ACC112 (cell line): ENCODE results near the gene ZNF304.
A peak's percentile ranks its signal among the peaks of the same experiment; 100 is the strongest.

ENCODE experiments used
- H2AFZ ChIP-seq: fragments of 200-600 bp; sonication (generic); one replicate; pipeline ENCODE4 v1.6.0; 2017; ENCODE audit warnings: antibody characterized with exemption, low read length; ENCODE audit not compliant: unreplicated experiment
- H3K27ac ChIP-seq: fragments of 200-600 bp; sonication (generic); 2 replicates; pipeline ENCODE4 v1.5.1; 2014; ENCODE audit warnings: low read depth, mild to moderate bottlenecking, antibody characterized with exemption, low read length, moderate library complexity
- H3K27me3 ChIP-seq: fragments of 200-600 bp; sonication (generic); 2 replicates; pipeline ENCODE4 v1.6.1; 2014; ENCODE audit warnings: mild to moderate bottlenecking, antibody characterized with exemption, low read length, moderate library complexity, mixed read lengths; ENCODE audit not compliant: insufficient read depth
- H3K36me3 ChIP-seq: fragments of 200-600 bp; sonication (generic); 2 replicates; pipeline ENCODE4 v1.6.1; 2016; ENCODE audit warnings: mild to moderate bottlenecking, antibody characterized with exemption, low read length, moderate library complexity, mixed read lengths; ENCODE audit not compliant: insufficient read depth
- H3K4me1 ChIP-seq: fragments of 200-600 bp; sonication (generic); one replicate; pipeline ENCODE4 v1.6.1; 2016; ENCODE audit warnings: low read length, mixed read lengths; ENCODE audit not compliant: insufficient read depth, unreplicated experiment, control insufficient read depth
- H3K4me3 ChIP-seq: fragments of 200-600 bp; sonication (generic); 2 replicates; pipeline ENCODE4 v1.5.1; 2014; ENCODE audit warnings: mild to moderate bottlenecking, low read depth, low read length
- H3K79me2 ChIP-seq: fragments of 200-600 bp; sonication (generic); one replicate; pipeline ENCODE4 v1.6.0; 2016; ENCODE audit warnings: low read length; ENCODE audit not compliant: control insufficient read depth, unreplicated experiment, insufficient read depth

ZNF304 gene

GRCh38 chr19:57321116-57321515, 30.0 kb upstream of the ZNF304 start:
- no peak overlapping the region for H2AFZ ChIP-seq
- peaks cover 6% of the 10 kb centered on the region for H3K27me3 ChIP-seq
- H3K36me3 ChIP-seq = no peaks in the 10 kb centered on the region; the same call in 1 of the 2 replicates
- H3K4me3 ChIP-seq = peak overlapping the region; percentile 94
- H3K79me2 ChIP-seq = peaks cover 24% of the 10 kb centered on the region
- H3K27ac ChIP-seq = no peak overlapping the region
- H3K4me1 ChIP-seq = peaks cover 12% of the 10 kb centered on the region

- no peak overlapping the region for H3K27ac ChIP-seq
These were observed 29.3 kb upstream of the ZNF304 start for GRCh38 chr19:57321751-57322150.

GRCh38 chr19:57324992-57325391, 26.1 kb upstream of the ZNF304 start:
- Histone ChIP-seq H3K27me3 (no peaks in the 10 kb centered on the region), H2AFZ (no peak overlapping the region), H3K27ac (no peak overlapping the region), H3K79me2 (peaks cover 24% of the 10 kb centered on the region), H3K4me1 (peaks cover 12% of the 10 kb centered on the region), H3K4me3 (no peak overlapping the region), H3K36me3 (peaks cover 13% of the 10 kb centered on the region)

More at GRCh38 chr19:57321751-57322150, 29.3 kb upstream of the ZNF304 start:
- Histone ChIP-seq H3K27me3 (no peaks in the 10 kb centered on the region; the same call in 1 of the 2 replicates), H3K36me3 (no peaks in the 10 kb centered on the region; the same call in 1 of the 2 replicates), H3K4me3 (peak overlapping the region; percentile 94), H2AFZ (no peak overlapping the region), H3K79me2 (peaks cover 24% of the 10 kb centered on the region), H3K4me1 (peaks cover 12% of the 10 kb centered on the region)

- H3K4me1 ChIP-seq = no peaks in the 10 kb centered on the region
- peaks cover 13% of the 10 kb centered on the region for H3K36me3 ChIP-seq
- peaks cover 3% of the 10 kb centered on the region for H3K79me2 ChIP-seq
- H2AFZ ChIP-seq = no peak overlapping the region
- no peaks in the 10 kb centered on the region for H3K27me3 ChIP-seq
- no peak overlapping the region for H3K4me3 ChIP-seq
- no peak overlapping the region for H3K27ac ChIP-seq
These were observed 23.1 kb upstream of the ZNF304 start for GRCh38 chr19:57327993-57328392.

GRCh38 chr19:57334191-57334590, 16.9 kb upstream of the ZNF304 start:
- H3K4me3 ChIP-seq = no peak overlapping the region
- peaks cover under 1% of the 10 kb centered on the region; the same call in 1 of the 2 replicates for H3K36me3 ChIP-seq
- H2AFZ ChIP-seq = no peak overlapping the region
- H3K4me1 ChIP-seq = no peaks in the 10 kb centered on the region
- no peak overlapping the region for H3K27ac ChIP-seq
- no peaks in the 10 kb centered on the region for H3K27me3 ChIP-seq
- H3K79me2 ChIP-seq = no peaks in the 10 kb centered on the region

GRCh38 chr19:57338877-57339276, 12.2 kb upstream of the ZNF304 start:
- Histone ChIP-seq H3K27ac (no peak overlapping the region), H2AFZ (no peak overlapping the region), H3K4me1 (no peaks in the 10 kb centered on the region), H3K4me3 (no peak overlapping the region), H3K27me3 (no peaks in the 10 kb centered on the region), H3K79me2 (no peaks in the 10 kb centered on the region), H3K36me3 (no peaks in the 10 kb centered on the region)

- no peak overlapping the region for H3K27ac ChIP-seq
- no peaks in the 10 kb centered on the region for H3K79me2 ChIP-seq
- H3K4me3 ChIP-seq = no peak overlapping the region
- H3K36me3 ChIP-seq = no peaks in the 10 kb centered on the region
- H3K27me3 ChIP-seq = no peaks in the 10 kb centered on the region
- H3K4me1 ChIP-seq = no peaks in the 10 kb centered on the region
- H2AFZ ChIP-seq = no peak overlapping the region
These were observed 8.5 kb upstream of the ZNF304 start for GRCh38 chr19:57342582-57342981.

GRCh38 chr19:57348136-57348535, 2.9 kb upstream of the ZNF304 start:
- Histone ChIP-seq H3K36me3 (no peaks in the 10 kb centered on the region), H3K27me3 (no peaks in the 10 kb centered on the region), H3K27ac (no peak overlapping the region), H2AFZ (no peak overlapping the region), H3K4me3 (no peak overlapping the region), H3K4me1 (peaks cover 6% of the 10 kb centered on the region), H3K79me2 (peaks cover 20% of the 10 kb centered on the region)

- Histone ChIP-seq H3K4me1 (peaks cover 6% of the 10 kb centered on the region), H3K36me3 (peaks cover 21% of the 10 kb centered on the region), H3K4me3 (peak overlapping the region; percentile 90), H3K79me2 (peaks cover 31% of the 10 kb centered on the region), H3K27ac (no peak overlapping the region), H3K27me3 (no peaks in the 10 kb centered on the region), H2AFZ (no peak overlapping the region)
These were observed 796 bp downstream of the ZNF304 start for GRCh38 chr19:57351867-57352266.

- H3K4me1 ChIP-seq = peaks cover 6% of the 10 kb centered on the region
- peaks cover 31% of the 10 kb centered on the region for H3K79me2 ChIP-seq
- H3K36me3 ChIP-seq = peaks cover 37% of the 10 kb centered on the region
- no peak overlapping the region for H2AFZ ChIP-seq
- H3K4me3 ChIP-seq = no peak overlapping the region
- H3K27ac ChIP-seq = no peak overlapping the region
- no peaks in the 10 kb centered on the region for H3K27me3 ChIP-seq
These were observed 4.8 kb downstream of the ZNF304 start for GRCh38 chr19:57355916-57356315.

- Histone ChIP-seq H3K27ac (no peak overlapping the region), H3K36me3 (peaks cover 37% of the 10 kb centered on the region), H3K27me3 (no peaks in the 10 kb centered on the region), H3K79me2 (peaks cover 18% of the 10 kb centered on the region), H2AFZ (no peak overlapping the region), H3K4me3 (no peak overlapping the region), H3K4me1 (peaks cover 2% of the 10 kb centered on the region)
These were observed 6.3 kb downstream of the ZNF304 start for GRCh38 chr19:57357406-57357805.
